WTC11 (cell line): ENCODE data around the gene MAP7D1.

Experiments
- GRHL2 ChIP-seq: fragments of 250-450 bp; sonication (Bioruptor Pico); IDR thresholded peaks from 2 replicates; pipeline ENCODE4 v1.8.0; 2022; ENCODE audit warnings: mild to moderate bottlenecking, moderate library complexity; ENCODE audit not compliant: insufficient replicate concordance, severe bottlenecking
- TEAD1 ChIP-seq: sonication (generic); formaldehyde crosslinking; IDR thresholded peaks from 2 replicates; pipeline ENCODE4 v1.8.0; 2022; ENCODE audit warnings: mild to moderate bottlenecking, missing genetic modification reagents
- TF ChIP-seq, protein P1 (sequence below): sonication (generic); formaldehyde crosslinking; IDR thresholded peaks from 2 replicates; pipeline ENCODE4 v1.8.1; 2022; ENCODE audit warnings: mild to moderate bottlenecking, missing genetic modification reagents, moderate library complexity, borderline replicate concordance
- TF ChIP-seq, protein P2 (sequence below): sonication (generic); formaldehyde crosslinking; IDR thresholded peaks from 2 replicates; pipeline ENCODE4 v1.8.1; 2022; ENCODE audit warnings: low read depth, mild to moderate bottlenecking, moderate library complexity, missing genetic modification reagents, borderline replicate concordance

GRCh38 chr1:36137226-36137625 lies 18.7 kb upstream of the MAP7D1 start:
- TF ChIP-seq, protein P1, sequence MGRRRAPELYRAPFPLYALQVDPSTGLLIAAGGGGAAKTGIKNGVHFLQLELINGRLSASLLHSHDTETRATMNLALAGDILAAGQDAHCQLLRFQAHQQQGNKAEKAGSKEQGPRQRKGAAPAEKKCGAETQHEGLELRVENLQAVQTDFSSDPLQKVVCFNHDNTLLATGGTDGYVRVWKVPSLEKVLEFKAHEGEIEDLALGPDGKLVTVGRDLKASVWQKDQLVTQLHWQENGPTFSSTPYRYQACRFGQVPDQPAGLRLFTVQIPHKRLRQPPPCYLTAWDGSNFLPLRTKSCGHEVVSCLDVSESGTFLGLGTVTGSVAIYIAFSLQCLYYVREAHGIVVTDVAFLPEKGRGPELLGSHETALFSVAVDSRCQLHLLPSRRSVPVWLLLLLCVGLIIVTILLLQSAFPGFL, result no peak
- TF ChIP-seq TEAD1, result no peak
- TF ChIP-seq, protein P2, sequence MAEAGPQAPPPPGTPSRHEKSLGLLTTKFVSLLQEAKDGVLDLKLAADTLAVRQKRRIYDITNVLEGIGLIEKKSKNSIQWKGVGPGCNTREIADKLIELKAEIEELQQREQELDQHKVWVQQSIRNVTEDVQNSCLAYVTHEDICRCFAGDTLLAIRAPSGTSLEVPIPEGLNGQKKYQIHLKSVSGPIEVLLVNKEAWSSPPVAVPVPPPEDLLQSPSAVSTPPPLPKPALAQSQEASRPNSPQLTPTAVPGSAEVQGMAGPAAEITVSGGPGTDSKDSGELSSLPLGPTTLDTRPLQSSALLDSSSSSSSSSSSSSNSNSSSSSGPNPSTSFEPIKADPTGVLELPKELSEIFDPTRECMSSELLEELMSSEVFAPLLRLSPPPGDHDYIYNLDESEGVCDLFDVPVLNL (CRISPR knock-in tag), result no peak
- no peak for TF ChIP-seq GRHL2 (CRISPR knock-in tag)
